Activated CD4-positive, alpha-beta T cell treated with anti-CD3 and anti-CD28 coated beads, Interleukin-2, amount 10 ng/mL, durations not matched to agents 24 days and 14 days (primary cell): ENCODE results near the gene NUBP2. TPM values are rescaled to one million over a fixed set of nuclear protein-coding genes. Genes with fewer than 3 reads are reported as not detected.
A peak's percentile ranks its signal among the peaks of the same experiment; 100 is the strongest.

ENCODE experiments used
- DNase-seq: peaks from one replicate; pipeline ENCODE4 v3.0.0; 2022
- H3K27ac Mint-ChIP-seq: one replicate; pipeline ENCODE4 v1.8.0; 2022; ENCODE audit warnings: mild to moderate bottlenecking, mixed read lengths
- H3K27me3 Mint-ChIP-seq: one replicate; pipeline ENCODE4 v1.8.0; 2022; ENCODE audit warnings: mixed read lengths
- H3K36me3 Mint-ChIP-seq: one replicate; pipeline ENCODE4 v1.8.0; 2022; ENCODE audit warnings: low read depth, mild to moderate bottlenecking, mixed read lengths
- H3K4me1 Mint-ChIP-seq: one replicate; pipeline ENCODE4 v1.8.0; 2021; ENCODE audit warnings: mixed read lengths
- H3K4me3 Mint-ChIP-seq: one replicate; pipeline ENCODE4 v1.8.0; 2022; ENCODE audit warnings: mild to moderate bottlenecking, moderate library complexity, mixed read lengths
- H3K9me3 Mint-ChIP-seq: one replicate; pipeline ENCODE4 v1.8.0; 2021; ENCODE audit warnings: mixed read lengths
- intact Hi-C: fragments of 100-400 bp; cut with micrococcal nuclease; formaldehyde crosslinking; loops from one replicate; pipeline ENCODE4 v1.15.1; 2023
- total RNA-seq: library from RNA; stranded (reverse); gene quantifications from 2 replicates; pipeline ENCODE4 v1.2.3, GENCODE V29; 2022

The NUBP2 gene
- total RNA-seq, 1 donor from 2014 or later = 81.1 TPM

DNA sequence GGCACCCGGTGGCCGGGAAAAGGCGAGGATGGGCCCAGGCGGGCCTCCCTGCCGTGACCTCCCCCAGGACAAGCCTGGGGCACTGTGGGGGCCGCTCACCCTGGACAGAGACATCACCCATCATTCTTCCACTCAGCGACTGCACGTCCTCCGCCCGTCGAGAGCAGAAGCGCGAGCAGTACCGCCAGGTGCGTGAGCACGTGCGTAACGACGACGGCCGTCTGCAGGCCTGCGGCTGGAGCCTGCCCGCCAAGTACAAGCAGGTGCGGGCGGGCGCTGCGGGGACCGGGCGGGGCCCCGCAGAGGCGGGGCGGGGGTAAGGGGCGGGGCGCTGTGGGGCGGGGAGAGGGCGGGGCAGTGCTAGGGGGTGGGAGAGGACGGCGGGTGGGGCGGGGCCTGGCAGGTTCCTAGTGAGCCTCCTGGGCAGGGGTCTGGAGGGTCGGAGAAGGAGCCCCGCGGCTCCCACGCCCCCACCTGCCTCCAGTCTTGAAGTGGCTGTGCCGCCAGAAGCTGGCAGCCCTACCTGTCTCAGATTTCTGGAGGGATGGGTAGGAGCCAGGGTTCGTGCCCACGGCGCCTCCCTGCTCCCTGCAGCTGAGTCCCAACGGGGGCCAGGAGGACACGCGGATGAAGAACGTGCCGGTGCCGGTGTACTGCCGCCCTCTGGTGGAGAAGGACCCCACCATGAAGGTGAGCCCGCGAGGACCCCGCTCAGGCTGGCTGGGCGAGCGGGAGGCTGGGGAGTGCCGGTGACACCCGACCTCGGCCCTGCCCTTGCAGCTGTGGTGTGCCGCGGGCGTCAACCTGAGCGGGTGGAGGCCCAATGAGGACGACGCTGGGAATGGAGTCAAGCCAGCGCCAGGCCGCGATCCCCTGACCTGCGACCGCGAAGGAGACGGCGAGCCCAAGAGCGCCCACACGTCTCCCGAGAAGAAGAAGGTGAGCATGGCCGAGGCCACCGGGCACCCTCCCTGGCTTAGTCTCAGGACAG is 18.9 kb upstream of the NUBP2 start:
- H3K4me3 Mint-ChIP-seq = no peak overlapping the region
- H3K4me1 Mint-ChIP-seq = no peaks in the 10 kb centered on the region
- DNase-seq = no peak
- H3K27ac Mint-ChIP-seq = no peak overlapping the region
- no peaks in the 10 kb centered on the region for H3K9me3 Mint-ChIP-seq
- peaks cover 21% of the 10 kb centered on the region for H3K36me3 Mint-ChIP-seq
- intact Hi-C loops = no loop called here
- no peaks in the 10 kb centered on the region for H3K27me3 Mint-ChIP-seq

DNA sequence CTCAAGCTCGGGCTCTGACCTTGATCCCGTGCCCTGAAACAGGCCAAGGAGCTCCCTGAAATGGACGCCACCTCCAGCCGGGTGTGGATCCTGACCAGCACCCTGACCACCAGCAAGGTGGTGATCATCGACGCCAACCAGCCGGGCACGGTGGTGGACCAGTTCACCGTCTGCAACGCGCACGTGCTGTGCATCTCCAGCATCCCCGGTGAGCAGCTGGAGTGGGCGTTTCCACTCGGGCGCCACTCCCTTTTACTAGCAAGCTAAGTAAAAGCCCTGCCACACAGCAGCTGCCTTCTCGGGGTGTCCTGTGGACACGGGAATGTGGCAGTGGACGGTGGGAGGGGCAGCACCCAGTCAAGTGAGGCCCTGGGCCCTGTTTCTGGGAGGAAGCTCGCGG is 17.8 kb upstream of the NUBP2 start:
- H3K27ac Mint-ChIP-seq = no peak overlapping the region
- H3K27me3 Mint-ChIP-seq = no peaks in the 10 kb centered on the region
- H3K36me3 Mint-ChIP-seq = peaks cover 22% of the 10 kb centered on the region
- DNase-seq = no peak
- intact Hi-C loops = no loop called here
- no peak overlapping the region for H3K4me3 Mint-ChIP-seq
- H3K4me1 Mint-ChIP-seq = peaks cover under 1% of the 10 kb centered on the region
- H3K9me3 Mint-ChIP-seq = no peaks in the 10 kb centered on the region

DNA sequence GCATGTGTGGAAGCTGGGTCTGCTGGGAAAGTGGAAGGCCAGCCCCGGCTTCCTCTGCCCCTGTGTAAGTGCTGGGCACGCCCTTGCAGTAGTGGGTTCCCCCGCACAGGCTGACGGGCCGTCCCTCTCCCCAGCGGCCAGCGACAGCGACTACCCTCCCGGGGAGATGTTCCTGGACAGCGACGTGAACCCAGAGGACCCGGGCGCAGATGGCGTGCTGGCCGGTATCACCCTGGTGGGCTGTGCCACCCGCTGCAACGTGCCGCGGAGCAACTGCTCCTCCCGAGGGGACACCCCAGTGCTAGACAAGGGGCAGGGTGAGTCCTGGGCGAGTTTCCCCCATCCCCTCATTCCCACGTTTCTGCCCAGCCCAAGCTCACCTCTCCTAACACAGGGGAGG is 16.9 kb upstream of the NUBP2 start:
- H3K9me3 Mint-ChIP-seq = no peaks in the 10 kb centered on the region
- intact Hi-C loops = no loop called here
- H3K27me3 Mint-ChIP-seq = no peaks in the 10 kb centered on the region
- H3K4me1 Mint-ChIP-seq = peaks cover 3% of the 10 kb centered on the region
- peak; percentile 56 for DNase-seq
- no peak overlapping the region for H3K4me3 Mint-ChIP-seq
- H3K27ac Mint-ChIP-seq = no peak overlapping the region
- H3K36me3 Mint-ChIP-seq = peaks cover 24% of the 10 kb centered on the region

DNA sequence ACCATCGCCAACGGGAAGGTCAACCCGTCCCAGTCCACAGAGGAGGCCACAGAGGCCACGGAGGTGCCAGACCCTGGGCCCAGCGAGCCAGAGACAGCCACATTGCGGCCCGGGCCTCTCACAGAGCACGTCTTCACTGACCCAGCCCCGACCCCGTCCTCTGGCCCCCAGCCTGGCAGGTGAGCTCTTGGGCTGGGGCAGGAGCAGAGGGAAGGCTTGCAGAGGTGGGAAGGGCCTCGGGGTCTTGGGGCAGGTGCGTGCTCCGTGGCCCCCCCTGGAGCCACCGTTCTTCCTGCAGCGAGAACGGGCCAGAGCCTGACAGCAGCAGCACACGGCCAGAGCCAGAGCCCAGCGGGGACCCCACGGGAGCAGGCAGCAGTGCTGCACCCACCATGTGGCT is 16.5 kb upstream of the NUBP2 start:
- no peaks in the 10 kb centered on the region for H3K9me3 Mint-ChIP-seq
- intact Hi-C loops = no loop called here
- no peak for DNase-seq
- peaks cover 23% of the 10 kb centered on the region for H3K36me3 Mint-ChIP-seq
- peaks cover 3% of the 10 kb centered on the region for H3K4me1 Mint-ChIP-seq
- no peaks in the 10 kb centered on the region for H3K27me3 Mint-ChIP-seq
- no peak overlapping the region for H3K27ac Mint-ChIP-seq
- H3K4me3 Mint-ChIP-seq = no peak overlapping the region

DNA sequence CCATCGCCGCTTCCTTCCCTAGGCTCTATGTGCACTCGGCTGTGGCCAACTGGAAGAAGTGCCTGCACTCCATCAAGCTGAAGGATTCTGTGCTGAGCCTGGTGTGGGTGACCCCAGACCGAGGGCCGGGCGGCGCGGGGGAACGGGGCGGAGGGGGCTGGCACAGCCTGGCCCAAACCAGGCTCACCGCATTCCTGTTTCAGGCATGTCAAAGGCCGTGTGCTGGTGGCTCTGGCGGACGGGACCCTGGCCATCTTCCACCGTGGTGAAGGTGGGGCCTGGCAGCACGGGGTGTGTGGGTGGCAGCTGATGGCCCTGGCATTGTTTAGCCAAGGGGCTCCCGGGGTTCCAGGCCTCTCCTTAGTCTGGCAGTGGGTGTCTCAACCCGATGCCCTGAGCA is 16.1 kb upstream of the NUBP2 start:
- H3K36me3 Mint-ChIP-seq = peaks cover 21% of the 10 kb centered on the region

DNA sequence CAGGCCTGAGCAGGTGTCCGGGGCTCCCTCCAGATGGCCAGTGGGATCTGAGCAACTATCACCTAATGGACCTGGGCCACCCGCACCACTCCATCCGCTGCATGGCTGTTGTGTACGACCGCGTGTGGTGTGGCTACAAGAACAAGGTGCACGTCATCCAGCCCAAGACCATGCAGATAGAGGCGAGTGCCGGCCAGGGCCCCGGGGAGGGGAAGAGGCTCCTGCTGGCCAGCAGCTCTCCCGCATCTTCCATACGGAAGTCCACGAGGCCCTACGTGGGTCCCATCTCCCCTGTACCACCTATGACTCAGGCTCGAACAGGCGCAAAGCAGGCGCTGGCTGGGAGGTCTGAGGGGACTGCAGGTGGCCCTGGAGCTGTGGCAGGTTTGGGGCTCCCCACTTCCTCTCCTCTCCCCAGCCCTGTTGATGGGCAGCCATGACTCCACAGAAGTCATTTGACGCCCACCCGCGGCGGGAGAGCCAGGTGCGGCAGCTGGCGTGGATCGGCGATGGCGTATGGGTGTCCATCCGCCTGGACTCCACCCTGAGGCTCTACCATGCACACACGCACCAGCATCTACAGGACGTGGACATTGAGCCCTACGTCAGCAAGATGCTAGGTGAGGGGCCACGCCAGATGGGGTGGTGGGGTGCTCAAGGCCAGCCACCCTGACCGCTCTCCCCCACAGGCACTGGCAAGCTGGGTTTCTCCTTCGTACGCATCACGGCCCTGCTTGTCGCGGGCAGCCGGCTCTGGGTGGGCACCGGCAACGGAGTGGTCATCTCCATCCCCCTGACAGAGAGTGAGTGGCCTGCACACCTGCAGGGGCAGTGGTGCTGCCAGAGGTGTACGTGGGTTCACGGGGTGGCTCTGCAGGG is 15.4 kb upstream of the NUBP2 start:
- peaks cover 7% of the 10 kb centered on the region for H3K4me1 Mint-ChIP-seq
- intact Hi-C loops = no loop called here
- no peak for DNase-seq
- H3K27me3 Mint-ChIP-seq = no peaks in the 10 kb centered on the region
- H3K9me3 Mint-ChIP-seq = no peaks in the 10 kb centered on the region
- no peak overlapping the region for H3K27ac Mint-ChIP-seq
- peaks cover 25% of the 10 kb centered on the region for H3K36me3 Mint-ChIP-seq
- H3K4me3 Mint-ChIP-seq = no peak overlapping the region

More for the DNA sequence above, 16.1 kb upstream of the NUBP2 start:
- no peak overlapping the region for H3K27ac Mint-ChIP-seq
- no peaks in the 10 kb centered on the region for H3K27me3 Mint-ChIP-seq
- intact Hi-C loops = no loop called here
- no peak overlapping the region for H3K4me3 Mint-ChIP-seq
- H3K9me3 Mint-ChIP-seq = no peaks in the 10 kb centered on the region
- H3K4me1 Mint-ChIP-seq = peaks cover 3% of the 10 kb centered on the region
- no peak for DNase-seq

DNA sequence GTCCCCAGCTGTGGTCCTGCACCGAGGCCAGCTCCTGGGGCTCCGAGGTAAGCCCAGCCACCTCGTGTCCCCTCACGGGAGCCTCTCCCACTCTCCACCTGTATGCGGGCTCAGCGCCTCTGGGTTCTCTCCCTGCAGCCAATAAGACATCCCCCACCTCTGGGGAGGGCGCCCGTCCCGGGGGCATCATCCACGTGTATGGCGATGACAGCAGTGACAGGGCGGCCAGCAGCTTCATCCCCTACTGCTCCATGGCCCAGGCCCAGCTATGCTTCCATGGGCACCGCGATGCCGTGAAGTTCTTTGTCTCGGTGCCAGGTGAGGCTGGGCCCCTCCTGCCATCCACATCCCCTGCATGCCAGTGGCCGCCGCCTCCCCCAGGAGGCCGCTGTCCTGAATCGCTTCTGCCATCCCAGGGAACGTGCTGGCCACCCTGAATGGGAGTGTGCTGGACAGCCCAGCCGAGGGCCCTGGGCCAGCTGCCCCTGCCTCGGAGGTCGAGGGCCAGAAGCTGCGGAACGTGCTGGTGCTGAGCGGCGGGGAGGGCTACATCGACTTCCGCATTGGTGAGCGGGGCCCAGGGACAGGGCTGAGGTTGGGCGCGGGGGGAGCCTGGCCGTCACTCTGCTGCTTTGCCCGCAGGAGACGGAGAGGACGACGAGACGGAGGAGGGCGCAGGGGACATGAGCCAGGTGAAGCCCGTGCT is 14.5 kb upstream of the NUBP2 start:
- intact Hi-C loops = no loop called here
- H3K27ac Mint-ChIP-seq = no peak overlapping the region

DNA sequence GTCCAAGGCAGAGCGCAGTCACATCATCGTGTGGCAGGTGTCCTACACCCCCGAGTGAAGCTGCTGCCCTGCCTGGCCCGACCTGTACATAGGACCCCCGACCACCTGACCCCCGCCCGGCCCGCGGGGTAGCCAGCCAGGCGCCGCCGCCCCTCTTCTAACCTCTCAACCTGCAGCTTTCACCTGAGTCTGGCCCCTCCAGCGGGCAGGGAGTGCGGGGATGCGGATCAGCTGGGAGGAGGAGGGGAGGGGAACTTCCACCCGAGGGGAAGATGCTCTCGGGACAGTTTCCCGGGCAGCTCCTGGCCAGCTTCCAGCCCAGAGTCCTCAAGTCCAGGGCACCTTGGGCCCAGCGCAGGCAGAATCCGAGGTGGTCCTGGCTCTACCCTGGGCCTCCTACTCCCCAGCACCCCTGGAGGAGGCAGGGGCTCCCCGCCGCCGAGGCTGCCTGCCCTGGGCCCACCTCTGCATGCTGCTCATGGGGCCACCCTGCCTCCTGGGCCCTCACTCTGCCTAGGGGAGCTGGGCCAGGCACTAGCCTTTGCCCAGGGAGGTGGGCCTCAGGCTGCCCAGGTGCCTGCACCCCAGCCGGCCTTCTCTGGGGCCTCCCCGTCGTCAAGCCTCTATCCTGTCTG is 13.9 kb upstream of the NUBP2 start:
- intact Hi-C loops = no loop called here
- Mint-ChIP-seq H3K4me3 (no peak overlapping the region), H3K27me3 (no peaks in the 10 kb centered on the region), H3K9me3 (no peaks in the 10 kb centered on the region), H3K4me1 (peaks cover 8% of the 10 kb centered on the region), H3K27ac (no peak overlapping the region), H3K36me3 (peaks cover 26% of the 10 kb centered on the region)
- no peak for DNase-seq

More for the DNA sequence above, 14.5 kb upstream of the NUBP2 start:
- no peak overlapping the region for H3K4me3 Mint-ChIP-seq
- H3K36me3 Mint-ChIP-seq = peaks cover 26% of the 10 kb centered on the region
- H3K4me1 Mint-ChIP-seq = peaks cover 7% of the 10 kb centered on the region
- no peaks in the 10 kb centered on the region for H3K9me3 Mint-ChIP-seq
- DNase-seq = no peak
- no peaks in the 10 kb centered on the region for H3K27me3 Mint-ChIP-seq

DNA sequence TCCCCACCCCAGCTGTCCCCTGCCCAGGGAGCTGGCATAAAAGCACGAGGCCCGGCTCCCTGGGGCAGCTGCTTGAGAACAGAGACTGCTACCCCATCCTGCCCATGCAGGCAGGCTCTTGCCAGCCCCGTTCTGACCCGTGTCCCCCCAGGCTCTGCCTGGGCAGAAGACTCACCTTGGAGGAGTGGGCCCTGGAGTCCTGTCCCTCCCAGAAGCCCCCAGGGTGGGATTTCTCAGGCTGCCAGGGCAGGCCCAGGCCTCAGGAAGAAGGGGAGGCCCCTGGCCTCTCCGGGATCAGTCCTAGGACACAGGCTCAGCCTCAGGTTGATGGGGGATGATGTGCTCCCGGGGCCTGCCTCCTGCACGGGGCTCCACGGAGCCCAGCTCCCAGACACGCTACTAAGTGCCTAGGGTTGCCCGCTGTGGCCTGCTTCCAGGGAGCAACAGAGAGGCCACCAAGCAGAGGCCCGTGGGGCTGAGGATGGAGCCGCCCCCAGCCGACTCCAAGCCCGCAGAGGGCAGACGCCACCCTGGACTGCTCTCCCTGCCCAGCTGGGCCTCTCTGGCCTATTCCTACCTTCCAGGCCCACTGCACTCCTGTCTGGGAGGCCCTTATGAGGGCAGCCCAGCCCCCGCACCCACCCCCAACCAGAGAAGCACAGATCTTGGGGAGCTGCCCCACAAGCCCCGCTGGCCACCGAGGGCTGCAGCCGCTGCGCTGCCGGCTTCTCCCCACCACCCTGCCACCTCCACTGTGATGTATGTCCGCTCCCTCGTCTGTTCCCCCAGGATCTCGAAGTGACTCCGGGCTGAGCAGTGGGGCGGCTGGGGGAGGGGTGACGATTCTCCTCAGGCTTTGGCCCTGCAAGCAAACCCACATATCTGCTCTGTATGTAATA is 13.1 kb upstream of the NUBP2 start:
- Mint-ChIP-seq H3K27ac (peak overlapping the region; percentile 74), H3K9me3 (no peaks in the 10 kb centered on the region), H3K27me3 (no peaks in the 10 kb centered on the region), H3K4me1 (peaks cover 10% of the 10 kb centered on the region), H3K36me3 (peaks cover 26% of the 10 kb centered on the region), H3K4me3 (peak overlapping the region; percentile 93)
- intact Hi-C loops = loop anchor here (2.0 to 5.0 kb wide), 4 partner anchors 55 to 173 kb away; partner anchors contain the start of genes MAPK8IP3 and MSRB1
- no peak for DNase-seq

DNA sequence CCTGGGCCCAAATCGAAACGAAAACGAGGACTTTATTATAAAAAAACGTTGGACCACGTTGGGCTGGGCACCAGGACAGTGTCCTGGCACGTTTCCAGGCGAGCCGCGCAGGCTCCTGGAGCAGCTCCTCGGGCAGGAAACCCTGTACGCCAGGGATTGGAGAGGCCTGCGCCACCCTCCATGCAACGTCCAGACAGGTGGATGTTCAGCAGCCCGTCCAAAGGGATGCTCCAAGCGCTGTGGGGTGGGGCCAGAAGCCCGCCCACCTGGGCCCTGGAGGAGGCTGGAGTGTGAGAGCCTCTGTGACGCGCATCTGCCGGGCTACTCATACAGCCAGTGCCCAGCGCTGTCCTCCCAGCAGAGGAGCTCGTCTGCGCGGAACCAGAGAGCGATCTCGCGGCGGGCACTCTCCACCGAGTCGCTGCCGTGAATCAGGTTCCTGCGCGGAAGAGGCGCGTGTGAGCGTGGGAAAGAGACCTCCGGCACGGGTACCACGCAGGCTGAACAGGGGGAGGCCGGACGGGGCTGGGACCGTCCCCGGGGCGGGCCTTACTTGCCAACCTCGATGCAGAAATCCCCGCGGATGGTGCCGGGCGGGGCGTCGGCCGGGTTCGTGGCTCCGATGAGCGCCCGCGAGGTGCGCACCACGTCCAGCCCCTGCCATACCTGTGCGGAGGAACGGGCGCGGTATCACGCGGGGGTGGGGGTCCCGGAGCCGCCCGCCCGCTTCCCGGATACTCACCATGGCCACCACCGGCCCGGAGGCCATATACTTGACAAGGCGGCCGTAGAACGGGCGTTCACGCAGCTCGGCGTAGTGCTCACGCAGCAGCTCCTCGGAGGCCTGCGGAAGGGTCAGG is 12.2 kb upstream of the NUBP2 start:
- peak; percentile 83 for DNase-seq
- peak overlapping the region; percentile 74 for H3K27ac Mint-ChIP-seq
- intact Hi-C loops = loop anchor here (1.0 to 5.0 kb wide), 5 partner anchors 54 to 295 kb away; partner anchors contain the start of genes CLCN7, MAPK8IP3 and MSRB1
- peaks cover 10% of the 10 kb centered on the region for H3K4me1 Mint-ChIP-seq
- H3K9me3 Mint-ChIP-seq = no peaks in the 10 kb centered on the region
- peaks cover 24% of the 10 kb centered on the region for H3K36me3 Mint-ChIP-seq
- H3K27me3 Mint-ChIP-seq = no peaks in the 10 kb centered on the region
- peak overlapping the region; percentile 93 for H3K4me3 Mint-ChIP-seq

DNA sequence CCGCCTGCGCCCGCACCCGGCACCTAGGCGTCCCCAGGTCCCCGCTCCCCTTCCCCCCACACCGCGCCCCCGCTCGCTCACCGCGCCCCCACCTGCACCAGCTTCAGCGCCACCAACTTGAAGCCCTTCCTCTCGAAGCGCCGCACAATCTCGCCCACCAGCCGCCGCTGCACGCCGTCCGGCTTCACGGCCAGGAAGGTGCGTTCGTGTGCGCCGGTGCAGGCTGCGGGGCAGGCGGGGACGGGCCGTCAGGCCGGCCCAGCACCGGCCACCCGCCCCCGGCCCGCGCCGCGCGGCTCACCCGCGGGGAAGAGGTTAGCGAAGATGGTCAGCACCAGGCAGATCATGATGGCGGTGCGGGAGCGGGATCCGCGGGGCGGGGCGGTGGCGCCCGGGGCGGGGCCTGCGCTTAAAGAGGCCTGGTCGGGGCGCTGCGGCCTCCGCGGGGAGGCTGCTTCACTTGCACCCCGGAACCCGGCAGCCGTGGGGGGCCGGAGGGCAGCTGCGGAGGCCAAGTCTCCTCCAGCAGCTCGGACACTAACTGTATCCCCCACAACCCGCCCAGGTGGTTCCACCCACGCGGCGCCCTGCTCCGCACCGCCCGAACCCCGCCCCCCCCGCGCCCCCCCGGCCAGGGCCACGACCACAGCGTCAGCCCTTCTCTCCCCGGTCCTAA is 11.4 kb upstream of the NUBP2 start, which contains the start of gene NME3:
Gene NME3 (minus strand): TSS at position 356 of the 676 bp plus-strand sequence. CDS start 9 bp downstream, at position 347.
- Mint-ChIP-seq H3K27ac (peak within 1 kb of the TSS; percentile 95), H3K36me3 (peaks cover 22% of the 10 kb centered on the region), H3K4me3 (peak within 1 kb of the TSS; percentile 93), H3K9me3 (no peaks in the 10 kb centered on the region), H3K27me3 (no peaks in the 10 kb centered on the region), H3K4me1 (peaks cover 10% of the 10 kb centered on the region)
- intact Hi-C loops = loop anchor here (1.0 to 5.0 kb wide), 5 partner anchors 53 to 296 kb away; partner anchors contain the start of genes CLCN7, MAPK8IP3 and MSRB1
- peak; percentile 96 for DNase-seq
